Measurements from ENCODE around the gene JMJD8.

The JMJD8 gene

DNA sequence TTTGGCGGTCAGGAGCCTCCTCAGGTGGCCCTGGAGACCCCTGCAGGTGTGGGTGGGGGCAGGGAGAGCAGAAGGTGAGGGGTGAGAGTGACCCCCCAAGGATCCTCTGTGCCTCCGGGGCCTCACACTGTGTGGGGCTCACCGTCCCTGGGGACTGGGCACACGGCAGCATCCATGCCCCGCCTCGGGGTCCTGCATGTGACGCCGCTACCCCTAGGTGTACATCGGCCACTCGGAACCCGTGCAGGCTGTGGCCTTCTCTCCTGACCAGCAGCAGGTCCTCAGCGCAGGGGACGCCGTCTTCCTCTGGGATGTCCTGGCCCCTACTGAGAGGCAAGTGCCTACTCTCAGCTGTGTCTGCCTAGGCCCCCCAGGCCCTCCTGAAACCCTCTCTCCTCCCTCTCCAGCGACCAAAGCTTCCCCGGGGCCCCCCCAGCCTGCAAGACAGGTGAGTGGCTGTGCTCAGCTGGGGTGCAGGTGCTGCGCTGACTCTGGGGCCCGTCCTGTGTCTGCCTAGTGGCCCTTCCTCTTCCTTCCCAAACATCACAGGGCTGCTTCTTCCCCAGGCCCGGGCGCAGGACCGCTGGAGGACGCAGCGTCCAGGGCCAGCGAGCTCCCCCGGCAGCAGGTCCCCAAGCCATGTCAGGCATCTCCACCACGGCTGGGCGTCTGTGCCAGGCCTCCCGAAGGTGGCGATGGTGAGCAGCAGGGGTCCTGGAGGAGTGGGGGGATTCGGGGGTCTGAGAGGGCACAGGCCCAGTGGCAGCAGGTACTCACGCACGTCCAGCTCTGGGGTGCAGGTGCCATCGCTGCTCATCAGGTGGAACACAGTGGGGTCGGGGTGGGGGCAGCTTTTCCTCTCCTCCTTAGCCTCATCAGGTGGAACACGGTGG is 25.2 kb downstream of the JMJD8 start:
- no peaks in the 10 kb centered on the region for H3K9me3 Mint-ChIP-seq
- H3K36me3 Mint-ChIP-seq, result peaks cover 9% of the 10 kb centered on the region

DNA sequence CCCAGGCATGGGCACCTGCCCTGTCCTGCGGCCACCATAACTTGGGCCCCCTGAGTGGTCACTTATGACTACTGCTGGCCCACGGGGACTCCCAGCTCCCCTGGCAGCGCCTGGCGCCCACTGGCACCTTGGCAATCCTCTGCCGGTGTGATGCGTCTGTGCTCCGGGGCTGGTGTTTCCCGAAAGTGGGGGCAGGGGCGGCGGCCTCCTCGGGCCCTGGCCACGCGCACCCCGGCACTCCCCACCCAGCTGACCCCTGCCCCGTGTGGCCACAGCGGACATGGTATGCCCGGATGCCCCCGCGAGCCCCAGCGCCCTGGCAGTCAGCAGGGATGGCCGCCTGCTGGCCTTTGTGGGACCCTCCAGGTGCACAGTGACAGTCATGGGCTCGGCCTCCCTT is 26.6 kb downstream of the JMJD8 start:
- ATAC-seq (no peak), DNase-seq (ENCODE audit: low spot score in 2 of 2) (no peak)
- Mint-ChIP-seq H3K4me1 (peaks cover 9% of the 10 kb centered on the region), H3K9me3 (no peaks in the 10 kb centered on the region), H3K4me3 (no peak overlapping the region), H3K36me3 (no peaks in the 10 kb centered on the region), H3K27ac (no peak overlapping the region)

More for the DNA sequence above, 25.2 kb downstream of the JMJD8 start:
- no peak overlapping the region for H3K4me3 Mint-ChIP-seq
- H3K4me1 Mint-ChIP-seq, result peaks cover 9% of the 10 kb centered on the region
- DNase-seq (ENCODE audit: low spot score in 2 of 2), result no peak
- ATAC-seq, result no peak
- no peak overlapping the region for H3K27ac Mint-ChIP-seq

GRCh38 chr16:654034-654433 is 30.1 kb downstream of the JMJD8 start:
- DNase-seq (ENCODE audit: low spot score in 2 of 2) (no peak), ATAC-seq (no peak)
- H3K36me3 Mint-ChIP-seq, result peaks cover 10% of the 10 kb centered on the region
- H3K27ac Mint-ChIP-seq, result no peak overlapping the region
- H3K4me1 Mint-ChIP-seq, result peaks cover 6% of the 10 kb centered on the region
- H3K9me3 Mint-ChIP-seq, result no peaks in the 10 kb centered on the region
- H3K4me3 Mint-ChIP-seq, result no peak overlapping the region

- no peak overlapping the region for H3K27ac Mint-ChIP-seq
These were observed 31.5 kb downstream of the JMJD8 start for GRCh38 chr16:652454-653305.

GRCh38 chr16:651844-652243 is 32.3 kb downstream of the JMJD8 start:
- Mint-ChIP-seq H3K4me3 (no peak overlapping the region), H3K27ac (no peak overlapping the region), H3K4me1 (peaks cover 16% of the 10 kb centered on the region), H3K36me3 (peaks cover 10% of the 10 kb centered on the region), H3K9me3 (no peaks in the 10 kb centered on the region)
- ATAC-seq (no peak), DNase-seq (ENCODE audit: low spot score in 2 of 2) (no peak)

More at GRCh38 chr16:652454-653305, 31.5 kb downstream of the JMJD8 start:
- Mint-ChIP-seq H3K9me3 (no peaks in the 10 kb centered on the region), H3K36me3 (peaks cover 10% of the 10 kb centered on the region), H3K4me1 (peaks cover 16% of the 10 kb centered on the region), H3K4me3 (no peak overlapping the region)
- DNase-seq (ENCODE audit: low spot score in 2 of 2) (no peak), ATAC-seq (no peak)

- Mint-ChIP-seq H3K4me1 (peaks cover 24% of the 10 kb centered on the region), H3K9me3 (no peaks in the 10 kb centered on the region), H3K27ac (peak overlapping the region; percentile 63), H3K36me3 (peaks cover 13% of the 10 kb centered on the region), H3K4me3 (peak overlapping the region; percentile 75)
- peak; percentile 37 for ATAC-seq
- DNase-seq (ENCODE audit: low spot score in 2 of 2), result no peak
These were observed 34.5 kb downstream of the JMJD8 start for GRCh38 chr16:649631-650030.

DNA sequence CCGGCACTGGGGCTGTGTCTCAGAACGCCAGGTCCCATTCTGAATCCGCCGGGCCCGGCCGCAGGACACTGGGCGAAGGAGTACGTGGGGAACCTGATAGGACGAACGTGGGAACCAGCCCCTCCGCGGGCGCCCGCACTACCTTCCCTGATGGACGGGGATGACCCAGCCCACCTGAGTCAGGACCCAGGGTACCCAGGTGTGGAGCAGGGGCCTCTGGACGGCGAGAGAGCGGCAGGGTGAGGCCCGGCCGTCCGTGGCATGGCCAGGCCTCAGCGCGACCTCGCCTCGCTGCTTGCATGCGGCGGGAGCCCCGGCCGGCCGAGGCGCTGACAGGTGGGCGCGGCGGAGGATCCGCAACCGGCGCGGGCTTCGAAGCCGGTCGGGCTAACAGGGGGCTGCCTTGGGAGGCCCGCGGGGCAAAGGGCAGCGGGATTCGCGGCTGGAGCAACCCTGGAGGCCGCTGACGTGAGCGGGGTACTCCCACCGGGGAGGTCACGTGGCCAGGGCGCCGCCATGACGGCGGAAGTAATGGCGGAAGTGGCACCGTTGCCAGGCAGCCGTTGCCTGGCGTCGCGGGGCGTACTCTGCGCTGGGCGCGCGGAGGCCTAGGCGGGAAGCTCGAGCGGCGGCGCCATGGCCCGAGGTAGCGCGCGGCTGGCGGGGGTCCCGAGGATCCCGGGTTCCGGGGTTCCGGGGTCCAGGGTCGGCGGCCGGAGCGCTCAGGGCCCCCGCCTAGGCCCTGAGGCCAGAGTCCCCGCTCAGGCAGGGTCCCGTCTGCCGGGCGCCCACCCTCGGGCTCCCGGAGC is 35.1 kb downstream of the JMJD8 start, which contains the start of gene WDR90:
WDR90 (plus strand) TSS at position 585 of the 809 bp plus-strand sequence; CDS start at position 637, 52 bp downstream.
- H3K27ac Mint-ChIP-seq, result peak within 1 kb of the TSS; percentile 74

GRCh38 chr16:648071-648780 is 35.9 kb downstream of the JMJD8 start:
- DNase-seq (ENCODE audit: low spot score in 2 of 2), result peak in 1 of 2 donors; percentile 67
- Mint-ChIP-seq H3K4me1 (peaks cover 37% of the 10 kb centered on the region), H3K4me3 (peak overlapping the region; percentile 75)

More for the DNA sequence above, 35.1 kb downstream of the JMJD8 start, which contains the start of gene WDR90:
- peaks cover 30% of the 10 kb centered on the region for H3K4me1 Mint-ChIP-seq
- H3K36me3 Mint-ChIP-seq, result peaks cover 19% of the 10 kb centered on the region
- DNase-seq (ENCODE audit: low spot score in 2 of 2) (peak; percentile 85 to 96), ATAC-seq (peak; percentile 93)
- H3K4me3 Mint-ChIP-seq, result peak within 1 kb of the TSS; percentile 75
- H3K9me3 Mint-ChIP-seq, result no peaks in the 10 kb centered on the region

DNA sequence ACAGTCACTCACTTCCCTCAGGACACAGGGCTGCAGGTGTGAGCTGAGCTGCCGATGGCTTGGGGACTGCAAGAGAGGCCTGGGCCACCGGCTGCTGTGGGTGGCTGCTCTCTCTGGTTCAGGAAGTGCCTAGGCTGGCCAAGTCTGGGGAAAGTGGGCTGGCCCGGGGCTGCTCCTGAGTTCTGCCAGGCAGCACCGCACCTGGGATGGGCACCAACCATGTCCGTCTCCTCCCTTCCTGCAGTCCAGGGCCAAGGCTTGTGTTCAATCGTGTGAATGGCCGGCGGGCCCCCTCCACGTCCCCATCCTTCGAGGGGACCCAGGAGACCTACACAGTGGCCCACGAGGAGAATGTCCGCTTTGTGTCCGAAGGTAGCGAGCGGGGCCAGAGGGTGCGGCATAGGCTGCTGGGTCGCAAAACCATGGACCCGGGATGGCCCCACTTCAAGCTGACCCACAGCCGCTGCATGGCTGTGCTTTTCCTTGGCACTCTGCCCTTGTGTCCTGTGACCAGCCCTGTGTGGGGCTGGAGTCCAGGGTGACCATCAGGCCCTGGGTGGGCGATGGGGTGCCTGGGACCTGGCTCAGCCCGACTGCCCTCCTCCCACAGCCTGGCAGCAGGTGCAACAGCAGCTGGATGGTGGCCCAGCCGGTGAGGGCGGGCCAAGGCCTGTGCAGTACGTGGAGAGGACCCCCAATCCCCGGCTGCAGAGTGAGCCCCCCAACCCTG is 36.8 kb downstream of the JMJD8 start:
- Mint-ChIP-seq H3K4me1 (peaks cover 37% of the 10 kb centered on the region), H3K9me3 (no peaks in the 10 kb centered on the region), H3K36me3 (peaks cover 26% of the 10 kb centered on the region), H3K27ac (peak overlapping the region; percentile 74), H3K4me3 (peak overlapping the region; percentile 75)
- no peak for ATAC-seq
- no peak for DNase-seq (ENCODE audit: low spot score in 2 of 2)

More at GRCh38 chr16:648071-648780, 35.9 kb downstream of the JMJD8 start:
- peak; percentile 25 for ATAC-seq
- Mint-ChIP-seq H3K36me3 (peaks cover 26% of the 10 kb centered on the region), H3K9me3 (no peaks in the 10 kb centered on the region), H3K27ac (peak overlapping the region; percentile 74)

DNA sequence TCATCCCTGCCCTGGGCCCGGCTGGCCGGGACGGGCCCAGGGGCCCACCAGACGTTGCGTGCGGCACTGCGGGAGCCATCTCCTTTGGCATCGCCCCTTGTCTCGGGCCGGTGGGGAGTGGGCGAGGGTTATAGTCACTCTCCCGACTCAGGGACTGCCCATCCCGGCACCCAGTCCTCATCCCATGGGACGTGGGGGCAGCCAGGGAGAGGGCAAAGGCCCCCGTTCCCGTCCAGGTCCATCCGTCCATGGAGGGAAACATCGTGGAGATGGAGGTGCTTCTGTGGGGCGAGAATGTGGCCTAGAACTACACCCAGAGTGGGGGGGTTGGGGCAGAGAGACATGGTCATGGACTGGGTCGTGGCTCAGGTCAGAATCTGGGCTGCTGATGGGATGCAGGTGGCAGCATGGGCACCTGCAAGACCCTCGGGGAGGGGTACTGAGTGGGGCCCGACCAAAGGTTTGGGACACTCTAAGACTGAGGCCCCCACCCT is 37.4 kb downstream of the JMJD8 start:
- no peaks in the 10 kb centered on the region for H3K9me3 Mint-ChIP-seq
- DNase-seq (ENCODE audit: low spot score in 2 of 2) (no peak), ATAC-seq (no peak)
- H3K4me3 Mint-ChIP-seq, result peak overlapping the region; percentile 29
- H3K4me1 Mint-ChIP-seq, result peaks cover 37% of the 10 kb centered on the region
- peaks cover 26% of the 10 kb centered on the region for H3K36me3 Mint-ChIP-seq
- no peak overlapping the region for H3K27ac Mint-ChIP-seq

- no peak for ATAC-seq
- H3K4me3 Mint-ChIP-seq, result no peak overlapping the region
- peaks cover 37% of the 10 kb centered on the region for H3K4me1 Mint-ChIP-seq
- no peaks in the 10 kb centered on the region for H3K9me3 Mint-ChIP-seq
- H3K27ac Mint-ChIP-seq, result no peak overlapping the region
- peaks cover 23% of the 10 kb centered on the region for H3K36me3 Mint-ChIP-seq
- no peak for DNase-seq (ENCODE audit: low spot score in 2 of 2)
These were observed 38.1 kb downstream of the JMJD8 start for GRCh38 chr16:645852-646678.

DNA sequence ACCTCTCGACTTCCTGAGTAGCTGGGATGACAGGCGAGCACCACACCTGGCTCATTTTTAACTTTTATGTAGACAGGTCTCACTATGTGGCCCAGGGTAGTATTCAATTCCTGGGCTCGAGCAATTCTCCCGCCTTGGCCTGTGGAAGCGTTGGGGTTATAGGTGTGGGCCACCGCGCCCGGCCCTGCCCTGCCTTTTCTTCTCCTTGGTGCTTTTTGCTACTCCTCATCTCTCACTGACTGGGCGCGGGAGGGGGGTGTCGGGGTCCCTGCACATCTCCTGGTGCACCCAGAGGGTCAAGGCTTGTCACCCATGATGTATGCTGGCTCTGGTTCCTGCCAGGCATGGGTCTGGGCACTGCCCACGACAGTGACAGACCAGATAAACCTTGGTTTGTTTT is 39.6 kb downstream of the JMJD8 start:
- Mint-ChIP-seq H3K4me3 (peak overlapping the region; percentile 74), H3K36me3 (peaks cover 17% of the 10 kb centered on the region), H3K4me1 (peaks cover 31% of the 10 kb centered on the region), H3K27ac (peak overlapping the region; percentile 86), H3K9me3 (no peaks in the 10 kb centered on the region)
- DNase-seq (ENCODE audit: low spot score in 2 of 2) (no peak), ATAC-seq (no peak)

DNA sequence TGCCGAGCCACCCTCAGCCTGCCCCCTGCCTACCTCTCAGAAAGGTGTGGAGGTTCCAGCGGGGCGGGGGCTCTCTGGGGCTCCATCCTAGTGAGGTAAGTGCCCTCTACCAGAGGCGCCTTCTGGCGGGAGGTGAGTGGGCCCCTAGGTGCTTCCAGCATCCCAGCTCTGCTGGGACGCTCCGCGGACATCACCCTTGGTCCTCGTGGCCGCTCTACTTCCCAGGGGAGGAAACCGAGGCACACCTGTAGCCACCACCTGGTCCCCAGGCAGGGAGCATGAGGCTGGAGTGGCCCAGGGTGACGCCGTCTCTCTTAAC is 41.1 kb downstream of the JMJD8 start:
- peaks cover 24% of the 10 kb centered on the region for H3K4me1 Mint-ChIP-seq
- DNase-seq (ENCODE audit: low spot score in 2 of 2) (no peak), ATAC-seq (no peak)
- peak overlapping the region; percentile 74 for H3K4me3 Mint-ChIP-seq
- H3K9me3 Mint-ChIP-seq, result no peaks in the 10 kb centered on the region
- peak overlapping the region; percentile 86 for H3K27ac Mint-ChIP-seq
- peaks cover 17% of the 10 kb centered on the region for H3K36me3 Mint-ChIP-seq

Measured in stimulated activated effector memory CD8-positive, alpha-beta T cell treated with anti-CD3 and anti-CD28 coated beads, Interleukin-12 subunit alpha, Interleukin-12 subunit beta, amount 100 ng/mL, for 72 hours (primary cell).